ENCODE data around the gene TSPAN32.

The TSPAN32 gene

DNA sequence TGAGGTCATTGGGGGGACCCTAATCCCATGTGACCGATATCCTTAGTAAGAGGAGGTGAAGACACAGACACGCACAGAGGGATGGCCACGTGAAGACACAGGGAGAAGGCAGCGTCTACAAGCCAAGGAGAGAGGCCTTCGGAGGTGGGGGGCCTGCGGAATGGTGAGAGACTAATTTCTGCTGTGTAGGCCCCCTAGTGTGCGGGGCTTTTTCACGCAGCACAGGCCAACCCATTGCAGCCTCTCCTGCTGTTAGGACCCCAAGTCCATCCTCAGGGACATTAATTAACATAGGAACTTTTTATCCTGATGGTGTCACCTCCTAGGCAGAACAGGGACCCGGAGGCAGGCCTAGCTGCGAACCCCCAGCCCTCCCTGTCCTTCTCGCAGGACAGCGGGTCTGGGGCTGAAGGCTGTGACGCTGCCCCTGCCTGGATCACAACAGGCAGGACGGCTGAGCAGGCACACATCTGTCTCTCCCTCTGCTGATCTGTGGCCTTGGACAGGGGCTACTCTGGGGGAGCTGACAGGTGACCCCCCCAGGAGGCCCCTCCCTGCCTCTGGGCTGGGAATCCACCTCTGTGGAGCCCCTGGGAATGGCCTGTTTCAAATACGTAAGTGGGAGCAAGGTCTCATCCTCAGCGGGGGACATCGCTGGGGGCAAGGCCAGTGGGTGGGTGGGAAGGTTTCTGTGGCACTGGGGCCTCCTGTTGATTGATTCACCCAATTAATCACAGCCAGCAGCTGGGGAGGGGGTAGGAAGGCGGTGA lies 39.3 kb upstream of the TSPAN32 start:
- no peak for ATAC-seq
- TF ChIP-seq ZNF565 (CRISPR knock-in tag; conservative IDR thresholded peaks at IDR 0.05; ENCODE audit: low read depth): no peak
- TF ChIP-seq SNAI2 (CRISPR knock-in tag; IDR thresholded peaks at IDR 0.05): no peak
- TF ChIP-seq ZFP30 (CRISPR knock-in tag; IDR thresholded peaks at IDR 0.05): no peak
- no peak for TF ChIP-seq CSDC2 (CRISPR knock-in tag; IDR thresholded peaks at IDR 0.05)
- no peak for TF ChIP-seq ZNF8 (CRISPR knock-in tag; IDR thresholded peaks at IDR 0.05)
- no peak for TF ChIP-seq ARNTL (CRISPR knock-in tag; IDR thresholded peaks at IDR 0.05; ENCODE audit: borderline replicate concordance, low read depth)
- TF ChIP-seq BACH2 (CRISPR knock-in tag; IDR thresholded peaks at IDR 0.05; ENCODE audit: borderline replicate concordance): no peak
- TF ChIP-seq ZC3H10 (CRISPR knock-in tag; IDR thresholded peaks at IDR 0.05): no peak
- TF ChIP-seq, protein P1, sequence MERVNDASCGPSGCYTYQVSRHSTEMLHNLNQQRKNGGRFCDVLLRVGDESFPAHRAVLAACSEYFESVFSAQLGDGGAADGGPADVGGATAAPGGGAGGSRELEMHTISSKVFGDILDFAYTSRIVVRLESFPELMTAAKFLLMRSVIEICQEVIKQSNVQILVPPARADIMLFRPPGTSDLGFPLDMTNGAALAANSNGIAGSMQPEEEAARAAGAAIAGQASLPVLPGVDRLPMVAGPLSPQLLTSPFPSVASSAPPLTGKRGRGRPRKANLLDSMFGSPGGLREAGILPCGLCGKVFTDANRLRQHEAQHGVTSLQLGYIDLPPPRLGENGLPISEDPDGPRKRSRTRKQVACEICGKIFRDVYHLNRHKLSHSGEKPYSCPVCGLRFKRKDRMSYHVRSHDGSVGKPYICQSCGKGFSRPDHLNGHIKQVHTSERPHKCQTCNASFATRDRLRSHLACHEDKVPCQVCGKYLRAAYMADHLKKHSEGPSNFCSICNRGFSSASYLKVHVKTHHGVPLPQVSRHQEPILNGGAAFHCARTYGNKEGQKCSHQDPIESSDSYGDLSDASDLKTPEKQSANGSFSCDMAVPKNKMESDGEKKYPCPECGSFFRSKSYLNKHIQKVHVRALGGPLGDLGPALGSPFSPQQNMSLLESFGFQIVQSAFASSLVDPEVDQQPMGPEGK (CRISPR knock-in tag; IDR thresholded peaks at IDR 0.05; ENCODE audit: borderline replicate concordance): no peak
- TF ChIP-seq TOX (CRISPR knock-in tag; IDR thresholded peaks at IDR 0.05; ENCODE audit: borderline replicate concordance): no peak
- TF ChIP-seq PPARA (CRISPR knock-in tag; IDR thresholded peaks at IDR 0.05; ENCODE audit: borderline replicate concordance): no peak
- TF ChIP-seq, protein P2, sequence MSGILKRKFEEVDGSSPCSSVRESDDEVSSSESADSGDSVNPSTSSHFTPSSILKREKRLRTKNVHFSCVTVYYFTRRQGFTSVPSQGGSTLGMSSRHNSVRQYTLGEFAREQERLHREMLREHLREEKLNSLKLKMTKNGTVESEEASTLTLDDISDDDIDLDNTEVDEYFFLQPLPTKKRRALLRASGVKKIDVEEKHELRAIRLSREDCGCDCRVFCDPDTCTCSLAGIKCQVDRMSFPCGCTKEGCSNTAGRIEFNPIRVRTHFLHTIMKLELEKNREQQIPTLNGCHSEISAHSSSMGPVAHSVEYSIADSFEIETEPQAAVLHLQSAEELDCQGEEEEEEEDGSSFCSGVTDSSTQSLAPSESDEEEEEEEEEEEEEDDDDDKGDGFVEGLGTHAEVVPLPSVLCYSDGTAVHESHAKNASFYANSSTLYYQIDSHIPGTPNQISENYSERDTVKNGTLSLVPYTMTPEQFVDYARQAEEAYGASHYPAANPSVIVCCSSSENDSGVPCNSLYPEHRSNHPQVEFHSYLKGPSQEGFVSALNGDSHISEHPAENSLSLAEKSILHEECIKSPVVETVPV (CRISPR knock-in tag; IDR thresholded peaks at IDR 0.05): no peak
- TF ChIP-seq RARB (CRISPR knock-in tag; IDR thresholded peaks at IDR 0.05): no peak
- no peak for TF ChIP-seq TCF4 (CRISPR knock-in tag; IDR thresholded peaks at IDR 0.05; ENCODE audit: borderline replicate concordance)
- no peak for TF ChIP-seq ESRRG (CRISPR knock-in tag; IDR thresholded peaks at IDR 0.05)
- no peak for TF ChIP-seq ISL1 (CRISPR knock-in tag; IDR thresholded peaks at IDR 0.05)
- no peak for TF ChIP-seq CREB5 (CRISPR knock-in tag; IDR thresholded peaks at IDR 0.05; ENCODE audit: low read depth)
- TF ChIP-seq ZNF70 (CRISPR knock-in tag; IDR thresholded peaks at IDR 0.05): no peak
- no peak for TF ChIP-seq OSR1 (CRISPR knock-in tag; IDR thresholded peaks at IDR 0.05)
- no peak for TF ChIP-seq TSHZ2 (CRISPR knock-in tag; IDR thresholded peaks at IDR 0.05)

GRCh38 chr11:2263071-2263565 lies 38.7 kb upstream of the TSPAN32 start:
- TF ChIP-seq TCF4 (CRISPR knock-in tag; IDR thresholded peaks at IDR 0.05; ENCODE audit: borderline replicate concordance): no peak
- no peak for ATAC-seq

- TF ChIP-seq, protein P2 (CRISPR knock-in tag; IDR thresholded peaks at IDR 0.05): no peak
These were observed 38.0 kb upstream of the TSPAN32 start for GRCh38 chr11:2263724-2264360.

More at GRCh38 chr11:2263724-2264360, 38.0 kb upstream of the TSPAN32 start:
- no peak for ATAC-seq

All from SK-N-SH treated with all-trans-retinoic acid at 6 μM for 48 hours (cell line).